HepG2 (cell line): ENCODE results near the gene METRN. TPM values are rescaled to one million over a fixed set of nuclear protein-coding genes. Genes with fewer than 3 reads are reported as not detected.
A peak's percentile ranks its signal among the peaks of the same experiment; 100 is the strongest.

ENCODE experiments used
- ATAC-seq: fragments of 200-7000 bp; cut with Tn5 transposase; 3 replicates; pipeline ENCODE4 v1.9.1; 2020; ENCODE audit warnings: mild to moderate bottlenecking, moderate library complexity
- BruUV-seq: library from RNA; stranded (reverse); fragments of 400-500 nt; replicated peaks from 2 replicates; lab custom pipeline; 2021; lab: Mats Ljungman, UMichigan
- CTCF ChIA-PET: fragments of 300-600 bp; formaldehyde crosslinking; extraction: SDS; loops from one replicate; lab custom pipeline; 2021; ENCODE audit warnings: low total read pairs, inconsistent platforms, low intra/inter-chr PET ratio; lab: Yijun Ruan, JAX
- POLR2A ChIA-PET: fragments of 350-600 bp; sonication (Branson Sonifier 250); formaldehyde crosslinking; loops from one replicate; lab custom pipeline; 2020; ENCODE audit warnings: antibody characterized with exemption, inconsistent platforms; lab: Yijun Ruan, JAX
- DNase-seq: peaks from one replicate; pipeline ENCODE4 v3.0.0-alpha.2; 2015; ENCODE audit warnings: low spot score
- FAIRE-seq: peaks from 3 replicates; lab custom pipeline; 2011; peaks lifted over from hg19 to GRCh38; lab: Jason Lieb, UNC
- H2AFZ ChIP-seq: one replicate; pipeline ENCODE4 v1.6.1; 2011; ENCODE audit warnings: low read length, inconsistent platforms
- H3K27ac ChIP-seq: fragments of 300-600 bp; 3 replicates; pipeline ENCODE4 v1.8.0; 2011; ENCODE audit warnings: mixed run types, mild to moderate bottlenecking, mixed read lengths, low read length, inconsistent platforms; ENCODE audit not compliant: insufficient read depth; ENCODE audit errors: extremely low read length
- H3K27me3 ChIP-seq, 2 experiments: fragments of 200-600 bp in 1 of 2; 2 replicates in 1 of 2; 3 replicates in 1 of 2; pipeline versions ENCODE4 v1.6.0 to v1.8.0; 2011; ENCODE audit warnings: low read length in 2 of 2, mild to moderate bottlenecking in 2 of 2, moderate library complexity in 2 of 2, inconsistent platforms in 1 of 2; ENCODE audit not compliant: insufficient read depth in 2 of 2, control insufficient read depth in 1 of 2
- H3K36me3 ChIP-seq, 2 experiments: fragments of 200-600 bp in 1 of 2; replicated peaks in 1 of 2; 2 replicates in 1 of 2; 3 replicates in 1 of 2; pipeline versions ENCODE4 v1.5.1 to v1.8.0; 2011; ENCODE audit warnings: low read length in 2 of 2, inconsistent platforms in 1 of 2; ENCODE audit not compliant: insufficient read depth in 2 of 2, control insufficient read depth in 1 of 2
- H3K4me1 ChIP-seq: 2 replicates; pipeline ENCODE4 v1.5.1; 2012; ENCODE audit warnings: low read length, inconsistent platforms; ENCODE audit not compliant: insufficient read depth
- H3K4me2 ChIP-seq: 2 replicates; pipeline ENCODE4 v1.6.0; 2011; ENCODE audit warnings: low read depth, low read length, inconsistent platforms
- H3K4me3 ChIP-seq, 3 experiments: fragments of 200-600 bp in 1 of 3; sonication (generic), shearing (Covaris generic) in 1 of 3; replicated peaks in 1 of 3; 2 replicates each; pipeline ENCODE4 v1.5.1; 2011 to 2016; ENCODE audit warnings: low read length in 3 of 3, inconsistent platforms in 2 of 3, low read depth in 2 of 3, mild to moderate bottlenecking in 2 of 3, control low read depth in 1 of 3, mixed read lengths in 1 of 3; ENCODE audit not compliant: insufficient read depth in 1 of 3
- H3K79me2 ChIP-seq: one replicate; pipeline ENCODE4 v1.6.1; 2011; ENCODE audit warnings: low read length, inconsistent platforms; ENCODE audit not compliant: insufficient read depth
- H3K9ac ChIP-seq: 2 replicates; pipeline ENCODE4 v1.6.0; 2011; ENCODE audit warnings: mild to moderate bottlenecking, low read depth, low read length, inconsistent platforms; ENCODE audit not compliant: insufficient read depth
- H3K9me3 ChIP-seq: 2 replicates; pipeline ENCODE4 v1.5.1; 2012; ENCODE audit warnings: mild to moderate bottlenecking, low read length
- H4K20me1 ChIP-seq: 2 replicates; pipeline ENCODE4 v1.6.0; 2011; ENCODE audit warnings: inconsistent platforms, mild to moderate bottlenecking, low read length, moderate library complexity; ENCODE audit not compliant: insufficient read depth
- EED ChIP-seq: sonication (generic); formaldehyde crosslinking; IDR thresholded peaks from 2 replicates; pipeline ENCODE4 v1.5.0; 2020; ENCODE audit warnings: mild to moderate bottlenecking, missing genetic modification reagents
- GABPA ChIP-seq, 2 experiments: IDR thresholded peaks; 2 replicates each; pipeline ENCODE4 v1.6.1; 2011 to 2016; ENCODE audit warnings: low read depth in 2 of 2, low read length in 1 of 2, missing biosample characterization in 1 of 2, missing genetic modification characterization in 1 of 2
- HOXA3 ChIP-seq: sonication (generic); formaldehyde crosslinking; IDR thresholded peaks from 2 replicates; pipeline ENCODE4 v1.5.0; 2020; ENCODE audit warnings: missing genetic modification reagents
- IKZF1 ChIP-seq: fragments of 450-650 bp; IDR thresholded peaks from 2 replicates; pipeline ENCODE4 v1.7.1; 2016
- KDM5A ChIP-seq: fragments of 200-600 bp; sonication (generic); IDR thresholded peaks from 2 replicates; pipeline ENCODE4 v1.7.0; 2018; ENCODE audit warnings: antibody characterized with exemption, mild to moderate bottlenecking, low read length, borderline replicate concordance
- KLF11 ChIP-seq: IDR thresholded peaks from 2 replicates; pipeline ENCODE4 v1.6.1; 2016; ENCODE audit warnings: missing compliant biosample characterization
- MAFK ChIP-seq, 2 experiments: IDR thresholded peaks in 1 of 2; conservative IDR thresholded peaks in 1 of 2; 2 replicates each; pipeline ENCODE4 v1.6.1; 2011; ENCODE audit warnings: improper control_type of control experiment in 2 of 2, low read length in 2 of 2
- NR2F6 ChIP-seq, 2 experiments: IDR thresholded peaks; 2 replicates each; pipeline ENCODE4 v1.6.1; 2016; ENCODE audit warnings: antibody characterized with exemption in 1 of 2, mild to moderate bottlenecking in 1 of 2
- RARG ChIP-seq: sonication (generic); formaldehyde crosslinking; IDR thresholded peaks from 2 replicates; pipeline ENCODE4 v1.4.0; 2020; ENCODE audit warnings: low read depth, mild to moderate bottlenecking, missing genetic modification reagents
- SKI ChIP-seq: fragments of 450-650 bp; IDR thresholded peaks from one replicate; pipeline ENCODE4 v1.6.1; 2018; ENCODE audit warnings: mild to moderate bottlenecking; ENCODE audit not compliant: partially characterized antibody
- SRY ChIP-seq: sonication (generic); formaldehyde crosslinking; IDR thresholded peaks from 2 replicates; pipeline ENCODE4 v1.8.0; 2022; ENCODE audit warnings: mild to moderate bottlenecking, missing genetic modification reagents
- ZNF33A ChIP-seq: sonication (generic); formaldehyde crosslinking; IDR thresholded peaks from 2 replicates; pipeline ENCODE4 v1.5.1; 2020; ENCODE audit warnings: missing genetic modification reagents, mild to moderate bottlenecking, moderate library complexity, borderline replicate concordance
- ZNF350 ChIP-seq: sonication (generic); formaldehyde crosslinking; IDR thresholded peaks from 2 replicates; pipeline ENCODE4 v1.4.0; 2020; ENCODE audit warnings: mild to moderate bottlenecking, low read depth, missing genetic modification reagents, borderline replicate concordance
- ZNF557 ChIP-seq: sonication (generic); formaldehyde crosslinking; IDR thresholded peaks from 2 replicates; pipeline ENCODE4 v1.4.0; 2020; ENCODE audit warnings: missing genetic modification reagents
- ZNF577 ChIP-seq: sonication (generic); formaldehyde crosslinking; IDR thresholded peaks from 2 replicates; pipeline ENCODE4 v1.4.0; 2020; ENCODE audit warnings: mild to moderate bottlenecking, low read depth, missing genetic modification reagents, borderline replicate concordance
- ZNF839 ChIP-seq: sonication (generic); formaldehyde crosslinking; IDR thresholded peaks from 2 replicates; pipeline ENCODE4 v1.4.0; 2020; ENCODE audit warnings: missing genetic modification reagents, mild to moderate bottlenecking, borderline replicate concordance
- WGBS: methylation state at CpG from one replicate; pipeline ENCODE4 v1.1.6; 2017; ENCODE audit warnings: low lambda C conversion rate; 5-methylcytosine and 5-hydroxymethylcytosine counted together
- in situ Hi-C: cut with HindIII; loops from 2 replicates; pipeline ENCODE4 v1.10.0; 2017; ENCODE audit warnings: low pct_unique_long_range_greater_than_20kb; ENCODE audit not compliant: extremely low pct_ligation_motif_present
- intact Hi-C: fragments of 100-400 bp; cut with micrococcal nuclease; formaldehyde crosslinking; loops from one replicate; pipeline ENCODE4 v1.10.0; 2022; ENCODE audit not compliant: unreplicated experiment
- polyA plus RNA-seq, 8 experiments: library from polyadenylated mRNA; depleted of rRNA in 3 of 8; stranded (reverse) in 7 of 8; unstranded in 1 of 8; fragments of >200 nt; fragmentation: Illumina TruSeq in 4 of 8; extraction: Trizol in 4 of 8; gene quantifications; 2 replicates each; pipeline versions ENCODE4 v1.2.1 to v1.2.3, GENCODE V29; 2011 to 2016; ENCODE audit warnings: low read depth in 4 of 8, missing spikeins in 1 of 8, mixed read lengths in 1 of 8; ENCODE audit not compliant: insufficient read depth in 1 of 8
- total RNA-seq, 5 experiments: library from RNA; depleted of rRNA; stranded (reverse); fragments of >200 nt; fragmentation: Illumina TruSeq; extraction: Trizol; gene quantifications; 2 replicates each; pipeline ENCODE4 v1.2.3, GENCODE V29; 2016; ENCODE audit warnings: low read depth in 1 of 5
- TF ChIP-seq, protein P1 (sequence below): sonication (generic); formaldehyde crosslinking; IDR thresholded peaks from 2 replicates; pipeline ENCODE4 v1.8.0; 2022; ENCODE audit warnings: missing genetic modification reagents, mild to moderate bottlenecking, inconsistent platforms, borderline replicate concordance
- TF ChIP-seq, protein P2 (sequence below): sonication (generic); formaldehyde crosslinking; IDR thresholded peaks from 2 replicates; pipeline ENCODE4 v1.5.1; 2020; ENCODE audit warnings: mild to moderate bottlenecking, missing genetic modification reagents, moderate library complexity

The METRN gene
- total and polyA plus RNA-seq, 2 of the 13 experiments (the other 11 are each of a cell fraction or from before 2014, with no cell fraction given) = 25.5 to 46.1 TPM

DNA sequence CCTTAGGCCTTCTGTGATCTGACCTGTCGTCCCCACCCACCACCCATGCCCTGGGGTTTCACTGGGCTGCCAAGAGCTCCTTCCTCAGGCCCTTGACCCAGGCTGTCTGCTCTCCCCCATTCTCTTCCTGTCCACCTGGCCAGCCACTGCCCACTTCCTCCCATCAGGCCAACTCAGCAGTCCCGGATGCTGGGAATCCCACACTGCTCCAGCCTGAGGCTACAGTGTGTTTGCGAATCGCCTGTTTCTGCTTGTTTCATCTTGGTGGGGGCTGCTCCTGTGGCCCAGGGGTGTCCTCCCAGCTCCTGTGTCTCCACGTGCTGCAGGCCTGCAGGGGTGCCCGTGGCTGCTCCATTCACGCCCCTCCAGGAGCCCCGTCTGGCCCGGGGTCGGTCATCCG lies 839 bp upstream of the METRN start:
- in situ Hi-C loops (loop anchor here (5.0 kb wide), 1 partner anchor 73 kb away; the partner anchor contains the start of genes CHTF18 and RPUSD1), intact Hi-C loops (no loop called here)
- Histone ChIP-seq H3K9me3 (no peaks in the 10 kb centered on the region), H3K9ac (no peak overlapping the region), H3K27ac (no peak overlapping the region), H3K79me2 (peaks cover 3% of the 10 kb centered on the region), H3K27me3 (peaks cover 2 to 24% of the 10 kb centered on the region in 2 experiments; a peak in 3 of 5 replicates), H4K20me1 (peaks cover 5% of the 10 kb centered on the region), H3K4me1 (peaks cover 38% of the 10 kb centered on the region), H3K36me3 (no peaks in the 10 kb centered on the region), H3K4me2 (peak overlapping the region; percentile 78), H3K4me3 (peak overlapping the region in 2 of 3 experiments; percentile 40 to 66; a peak in 3 of 6 replicates), H2AFZ (no peak overlapping the region)
- CTCF ChIA-PET = interaction anchor here (2.1 kb wide), 1 partner anchor 71 kb away, joined by 13 read pairs; no protein-coding TSS in a partner anchor
- no peak for DNase-seq
- no peak; the same call in 2 of the 3 replicates for ATAC-seq
- no TSS peak for BruUV-seq
- WGBS = 58% methylated on average over 8 of the region's 11 CpGs
- POLR2A ChIA-PET = interaction anchor here (1.2 to 1.5 kb wide), 2 partner anchors 37 to 74 kb away, joined by 3 read pairs; partner anchors contain the start of genes CHTF18 and RPUSD1
- FAIRE-seq = no peak
- no peak for TF ChIP-seq HOXA3 (CRISPR knock-in tag)
- TF ChIP-seq ZNF350 (CRISPR knock-in tag) = no peak
- no peak for TF ChIP-seq SKI
- no peak for TF ChIP-seq NR2F6 (IDR thresholded peaks at IDR 0.05)
- no peak for TF ChIP-seq NR2F6 (CRISPR knock-in tag; IDR thresholded peaks at IDR 0.05)
- no peak for TF ChIP-seq ZNF33A (CRISPR knock-in tag)
- TF ChIP-seq GABPA (IDR thresholded peaks at IDR 0.05; ENCODE audit: low read depth, low read length) = no peak
- peak; percentile 34; the same call in 1 of the 2 replicates for TF ChIP-seq GABPA (CRISPR knock-in tag; IDR thresholded peaks at IDR 0.05; ENCODE audit: low read depth)
- no peak for TF ChIP-seq KLF11 (CRISPR knock-in tag)
- TF ChIP-seq ZNF839 (CRISPR knock-in tag) = no peak
- TF ChIP-seq ZNF557 (CRISPR knock-in tag) = no peak
- 0 out of 4 replicates have a peak, but pooled peaks of 1 of the 2 experiments have one; percentile 7 for TF ChIP-seq MAFK (conservative IDR thresholded peaks at IDR 0.05 in 1 of 2, IDR thresholded peaks at IDR 0.05 in 1 of 2; ENCODE audit: low read length in 2 of 2)
- TF ChIP-seq ZNF577 (CRISPR knock-in tag) = no peak
- TF ChIP-seq IKZF1 = no peak
- TF ChIP-seq, protein P1, sequence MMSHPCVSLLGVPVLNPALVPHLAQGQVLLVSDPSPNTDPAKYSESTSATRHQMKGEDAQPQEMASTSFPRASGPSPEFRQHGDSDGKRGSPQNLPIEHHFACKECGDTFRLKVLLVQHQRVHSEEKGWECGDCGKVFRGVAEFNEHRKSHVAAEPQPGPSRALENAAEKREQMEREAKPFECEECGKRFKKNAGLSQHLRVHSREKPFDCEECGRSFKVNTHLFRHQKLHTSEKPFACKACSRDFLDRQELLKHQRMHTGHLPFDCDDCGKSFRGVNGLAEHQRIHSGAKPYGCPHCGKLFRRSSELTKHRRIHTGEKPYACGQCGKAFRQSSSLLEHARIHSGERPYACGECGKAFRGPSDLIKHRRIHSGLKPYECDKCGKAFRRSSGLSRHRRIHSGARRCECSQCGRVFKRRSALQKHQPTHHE (CRISPR knock-in tag) = no peak
- no peak for TF ChIP-seq EED
- TF ChIP-seq, protein P2, sequence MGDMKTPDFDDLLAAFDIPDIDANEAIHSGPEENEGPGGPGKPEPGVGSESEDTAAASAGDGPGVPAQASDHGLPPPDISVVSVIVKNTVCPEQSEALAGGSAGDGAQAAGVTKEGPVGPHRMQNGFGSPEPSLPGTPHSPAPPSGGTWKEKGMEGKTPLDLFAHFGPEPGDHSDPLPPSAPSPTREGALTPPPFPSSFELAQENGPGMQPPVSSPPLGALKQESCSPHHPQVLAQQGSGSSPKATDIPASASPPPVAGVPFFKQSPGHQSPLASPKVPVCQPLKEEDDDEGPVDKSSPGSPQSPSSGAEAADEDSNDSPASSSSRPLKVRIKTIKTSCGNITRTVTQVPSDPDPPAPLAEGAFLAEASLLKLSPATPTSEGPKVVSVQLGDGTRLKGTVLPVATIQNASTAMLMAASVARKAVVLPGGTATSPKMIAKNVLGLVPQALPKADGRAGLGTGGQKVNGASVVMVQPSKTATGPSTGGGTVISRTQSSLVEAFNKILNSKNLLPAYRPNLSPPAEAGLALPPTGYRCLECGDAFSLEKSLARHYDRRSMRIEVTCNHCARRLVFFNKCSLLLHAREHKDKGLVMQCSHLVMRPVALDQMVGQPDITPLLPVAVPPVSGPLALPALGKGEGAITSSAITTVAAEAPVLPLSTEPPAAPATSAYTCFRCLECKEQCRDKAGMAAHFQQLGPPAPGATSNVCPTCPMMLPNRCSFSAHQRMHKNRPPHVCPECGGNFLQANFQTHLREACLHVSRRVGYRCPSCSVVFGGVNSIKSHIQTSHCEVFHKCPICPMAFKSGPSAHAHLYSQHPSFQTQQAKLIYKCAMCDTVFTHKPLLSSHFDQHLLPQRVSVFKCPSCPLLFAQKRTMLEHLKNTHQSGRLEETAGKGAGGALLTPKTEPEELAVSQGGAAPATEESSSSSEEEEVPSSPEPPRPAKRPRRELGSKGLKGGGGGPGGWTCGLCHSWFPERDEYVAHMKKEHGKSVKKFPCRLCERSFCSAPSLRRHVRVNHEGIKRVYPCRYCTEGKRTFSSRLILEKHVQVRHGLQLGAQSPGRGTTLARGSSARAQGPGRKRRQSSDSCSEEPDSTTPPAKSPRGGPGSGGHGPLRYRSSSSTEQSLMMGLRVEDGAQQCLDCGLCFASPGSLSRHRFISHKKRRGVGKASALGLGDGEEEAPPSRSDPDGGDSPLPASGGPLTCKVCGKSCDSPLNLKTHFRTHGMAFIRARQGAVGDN (CRISPR knock-in tag) = peak; percentile 71; the same call in 1 of the 2 replicates
- no peak for TF ChIP-seq RARG
- no peak for TF ChIP-seq KDM5A
- TF ChIP-seq SRY (CRISPR knock-in tag) = 0 out of 2 replicates have a peak, but pooled peaks have one; percentile 3
